Measurements from ENCODE around the gene MED6. TPM values are rescaled to one million over a fixed set of nuclear protein-coding genes. Genes with fewer than 3 reads are reported as not detected.

The MED6 gene
- total and polyA plus RNA-seq, 10 donors: 15.2 to 55.7 (median 40.9) TPM

GRCh38 chr14:70595443-70596185, 4.8 kb downstream of the MED6 start:
- DNase-seq: no peak
- no peak overlapping the region for H3K4me3 ChIP-seq
- intact Hi-C loops (cut with DNase I; ENCODE audit: low total_unique reads): no loop called here
- no peak overlapping the region for H3K27ac ChIP-seq
- H3K36me3 ChIP-seq: peaks cover 4 to 72% (median 62%) of the 10 kb centered on the region in 6 donors
- H3K4me1 ChIP-seq: peaks cover 11 to 41% (median 24%) of the 10 kb centered on the region in 6 donors
- H3K27me3 ChIP-seq (replicated peaks in 1 of 7): no peaks in the 10 kb centered on the region
- TF ChIP-seq POLR2AphosphoS5 (IDR thresholded peaks at IDR 0.05): no peak
- no peak for TF ChIP-seq POLR2A (IDR thresholded peaks at IDR 0.05)
- TF ChIP-seq, protein P1, sequence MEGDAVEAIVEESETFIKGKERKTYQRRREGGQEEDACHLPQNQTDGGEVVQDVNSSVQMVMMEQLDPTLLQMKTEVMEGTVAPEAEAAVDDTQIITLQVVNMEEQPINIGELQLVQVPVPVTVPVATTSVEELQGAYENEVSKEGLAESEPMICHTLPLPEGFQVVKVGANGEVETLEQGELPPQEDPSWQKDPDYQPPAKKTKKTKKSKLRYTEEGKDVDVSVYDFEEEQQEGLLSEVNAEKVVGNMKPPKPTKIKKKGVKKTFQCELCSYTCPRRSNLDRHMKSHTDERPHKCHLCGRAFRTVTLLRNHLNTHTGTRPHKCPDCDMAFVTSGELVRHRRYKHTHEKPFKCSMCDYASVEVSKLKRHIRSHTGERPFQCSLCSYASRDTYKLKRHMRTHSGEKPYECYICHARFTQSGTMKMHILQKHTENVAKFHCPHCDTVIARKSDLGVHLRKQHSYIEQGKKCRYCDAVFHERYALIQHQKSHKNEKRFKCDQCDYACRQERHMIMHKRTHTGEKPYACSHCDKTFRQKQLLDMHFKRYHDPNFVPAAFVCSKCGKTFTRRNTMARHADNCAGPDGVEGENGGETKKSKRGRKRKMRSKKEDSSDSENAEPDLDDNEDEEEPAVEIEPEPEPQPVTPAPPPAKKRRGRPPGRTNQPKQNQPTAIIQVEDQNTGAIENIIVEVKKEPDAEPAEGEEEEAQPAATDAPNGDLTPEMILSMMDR (IDR thresholded peaks at IDR 0.05 in 8 of 11, conservative IDR thresholded peaks at IDR 0.05 in 3 of 11): no peak
- WGBS, 5 donors: 84 to 94% (median 87%) methylated on average over 7 to 9 of the region's 9 CpGs
- H3K9me3 ChIP-seq: no peaks in the 10 kb centered on the region

- Histone ChIP-seq H3K4me1 (peaks cover 5 to 34% (median 19%) of the 10 kb centered on the region in 6 donors), H3K9me3 (no peaks in the 10 kb centered on the region), H3K27ac (no peak overlapping the region), H3K4me3 (no peak overlapping the region), H3K36me3 (peaks cover 4 to 83% (median 73%) of the 10 kb centered on the region in 6 donors), H3K27me3 (replicated peaks in 1 of 7) (no peaks in the 10 kb centered on the region)
- no peak for TF ChIP-seq POLR2A (IDR thresholded peaks at IDR 0.05)
- peak in 1 of 3 donors; percentile 20 for TF ChIP-seq POLR2AphosphoS5 (IDR thresholded peaks at IDR 0.05)
- TF ChIP-seq, protein P1 (IDR thresholded peaks at IDR 0.05 in 8 of 11, conservative IDR thresholded peaks at IDR 0.05 in 3 of 11): no peak
- WGBS, 5 donors: 96 to 98% (median 97%) methylated on average over 9 of the region's 9 CpGs
- intact Hi-C loops (cut with DNase I; ENCODE audit: low total_unique reads): no loop called here
- no peak for DNase-seq
Measured at GRCh38 chr14:70594461-70594860, 6.0 kb downstream of the MED6 start.

DNA sequence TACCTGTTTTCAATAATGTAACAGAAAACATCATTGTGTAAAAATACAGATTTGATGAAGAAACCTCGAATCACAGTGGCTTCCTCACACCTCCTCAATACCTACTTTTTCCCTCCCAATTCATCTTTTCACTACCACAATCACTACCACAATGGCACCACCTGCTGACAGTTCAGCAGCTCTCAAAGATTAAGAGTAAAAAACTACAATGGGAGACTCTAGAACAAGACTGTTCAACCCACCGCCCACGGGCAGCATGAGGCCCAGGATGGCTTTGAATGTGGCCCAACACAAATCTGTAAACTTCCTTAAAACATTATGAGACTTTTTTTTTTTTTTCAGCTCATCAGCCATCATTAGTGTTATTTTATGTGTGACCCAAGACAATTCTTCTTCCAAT, 15.2 kb downstream of the MED6 start:
- Histone ChIP-seq H3K4me3 (no peak overlapping the region), H3K9me3 (no peaks in the 10 kb centered on the region), H3K36me3 (peaks cover 0 to 100% (median 94%) of the 10 kb centered on the region in 6 donors), H3K27ac (no peak overlapping the region), H3K27me3 (replicated peaks in 1 of 7) (no peaks in the 10 kb centered on the region), H3K4me1 (no peaks in the 10 kb centered on the region)
- no peak for DNase-seq
- intact Hi-C loops (cut with DNase I; ENCODE audit: low total_unique reads): no loop called here
- TF ChIP-seq, protein P1 (IDR thresholded peaks at IDR 0.05 in 8 of 11, conservative IDR thresholded peaks at IDR 0.05 in 3 of 11): no peak
- TF ChIP-seq POLR2A (IDR thresholded peaks at IDR 0.05) (no peak), POLR2AphosphoS5 (IDR thresholded peaks at IDR 0.05) (no peak)
- 75 to 89% (median 81%) methylated on average over 3 of the region's 3 CpGs for WGBS, 5 donors

DNA sequence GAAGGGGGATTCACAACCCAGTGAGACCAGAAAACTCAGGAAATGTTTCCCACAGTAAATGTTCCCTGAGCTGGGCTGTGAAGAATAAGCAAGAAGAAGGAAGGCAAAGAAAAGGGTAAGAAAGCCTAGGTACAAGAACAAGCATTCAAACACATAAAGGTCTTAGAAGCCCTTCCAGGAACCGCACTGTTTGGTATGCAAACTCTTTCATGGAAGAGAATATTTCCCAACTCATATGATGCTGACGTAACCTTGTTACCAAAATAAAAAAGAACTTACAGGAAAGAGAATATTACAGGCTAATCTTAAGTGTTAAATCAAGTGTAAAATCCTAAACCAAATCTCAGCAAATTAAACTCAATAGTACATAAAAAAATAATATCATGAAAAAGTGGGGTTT, 23.6 kb downstream of the MED6 start:
- 71 to 93% (median 85%) methylated on average over 2 of the region's 2 CpGs for WGBS, 5 donors
- H3K36me3 ChIP-seq: peaks cover 0 to 83% (median 31%) of the 10 kb centered on the region in 6 donors
- H3K27ac ChIP-seq: no peak overlapping the region
- no peak for DNase-seq
- intact Hi-C loops (cut with DNase I; ENCODE audit: low total_unique reads): no loop called here
- no peaks in the 10 kb centered on the region for H3K4me1 ChIP-seq
- TF ChIP-seq POLR2AphosphoS5 (IDR thresholded peaks at IDR 0.05): no peak
- no peaks in the 10 kb centered on the region for H3K27me3 ChIP-seq (replicated peaks in 1 of 7)
- H3K4me3 ChIP-seq: no peak overlapping the region
- peaks cover 0 to 7% (median 5%) of the 10 kb centered on the region in 8 donors for H3K9me3 ChIP-seq

Data from spleen (tissue), 11 donors.